GM21367 (cell line): ENCODE data around the gene TSGA10IP.
A peak's percentile ranks its signal among the peaks of the same experiment; 100 is the strongest.
"Not testable (repeated sequence)": the region's sequence is repeated elsewhere in the genome, so short reads cannot be mapped to it uniquely, and the experiment has no call there.

Source experiments
- ATAC-seq: cut with Tn5 transposase; IDR thresholded peaks from one replicate; pipeline ENCODE4 v1.9.1; 2021; ENCODE audit not compliant: unreplicated experiment

Gene TSGA10IP

DNA sequence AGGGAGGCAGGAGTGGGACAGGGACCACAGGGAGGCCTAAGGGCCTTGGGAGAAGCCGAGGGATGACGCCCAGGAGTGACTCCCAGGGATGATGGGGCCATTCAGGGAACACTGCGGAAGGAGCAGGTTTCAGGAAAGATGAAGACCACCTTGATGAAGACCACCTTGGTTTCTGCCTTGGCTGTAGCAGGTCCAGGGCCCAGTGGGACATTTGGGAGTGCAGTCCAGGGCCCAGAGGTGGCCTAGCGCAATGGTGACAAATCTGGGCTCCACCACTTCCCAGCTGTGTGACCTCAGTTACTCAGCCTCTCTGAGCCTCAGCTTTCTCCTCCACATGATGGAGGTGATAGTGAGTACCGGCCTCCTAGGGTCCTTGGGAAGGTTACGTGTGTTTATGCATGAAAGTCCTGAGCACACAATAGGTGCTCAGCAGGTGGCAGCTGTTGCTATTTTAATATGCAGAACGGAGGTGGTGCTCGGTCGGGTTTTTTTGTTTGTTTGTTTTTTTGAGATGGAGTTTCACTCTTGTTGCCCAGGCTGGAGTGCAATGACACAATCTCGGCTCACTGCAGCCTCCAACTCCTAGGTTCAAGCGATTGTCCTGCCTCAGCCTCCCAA is 770 bp downstream of the TSGA10IP start:
- ATAC-seq, result no peak

DNA sequence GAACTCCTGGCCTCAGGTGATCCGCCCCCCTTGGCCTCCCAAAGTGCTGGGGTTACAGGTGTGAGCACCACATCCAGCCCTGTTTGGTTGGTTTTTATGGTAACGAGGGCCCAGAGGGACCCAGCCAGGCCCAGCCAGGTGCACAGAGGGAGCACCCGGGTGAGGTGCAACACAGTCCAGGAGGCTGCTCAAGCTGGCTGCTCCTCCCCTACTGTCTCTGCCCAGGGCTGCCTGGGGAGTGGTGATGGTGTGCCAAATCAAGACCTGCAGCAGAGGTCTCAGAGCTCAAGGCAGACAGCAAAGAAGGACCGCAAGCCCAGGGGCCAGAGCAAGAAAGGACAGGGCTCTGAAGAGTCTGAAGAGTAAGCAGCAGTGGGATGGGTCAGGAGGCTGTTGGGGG is 1.4 kb downstream of the TSGA10IP start:
- ATAC-seq, result no peak

DNA sequence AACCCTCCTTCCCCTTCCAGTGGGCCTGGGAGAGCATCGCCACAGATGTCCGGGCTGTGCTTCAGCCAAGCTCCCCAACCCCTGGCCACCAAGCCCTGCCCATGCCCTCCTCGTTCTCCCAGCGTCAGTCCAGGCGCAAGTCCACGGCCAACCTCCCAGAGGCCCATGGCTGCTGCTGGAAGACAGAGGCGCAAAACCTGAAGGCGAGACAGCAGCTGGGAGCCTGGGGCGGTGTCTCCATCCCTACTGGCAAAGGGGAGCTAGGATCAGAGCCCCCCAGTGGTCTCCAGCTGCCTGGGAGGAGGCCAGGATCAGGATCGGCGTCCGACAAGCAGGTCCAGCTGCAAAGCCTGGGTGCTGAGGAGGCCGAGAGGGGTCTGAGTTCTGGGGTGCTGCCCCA is 1.9 kb downstream of the TSGA10IP start:
- no peak for ATAC-seq

DNA sequence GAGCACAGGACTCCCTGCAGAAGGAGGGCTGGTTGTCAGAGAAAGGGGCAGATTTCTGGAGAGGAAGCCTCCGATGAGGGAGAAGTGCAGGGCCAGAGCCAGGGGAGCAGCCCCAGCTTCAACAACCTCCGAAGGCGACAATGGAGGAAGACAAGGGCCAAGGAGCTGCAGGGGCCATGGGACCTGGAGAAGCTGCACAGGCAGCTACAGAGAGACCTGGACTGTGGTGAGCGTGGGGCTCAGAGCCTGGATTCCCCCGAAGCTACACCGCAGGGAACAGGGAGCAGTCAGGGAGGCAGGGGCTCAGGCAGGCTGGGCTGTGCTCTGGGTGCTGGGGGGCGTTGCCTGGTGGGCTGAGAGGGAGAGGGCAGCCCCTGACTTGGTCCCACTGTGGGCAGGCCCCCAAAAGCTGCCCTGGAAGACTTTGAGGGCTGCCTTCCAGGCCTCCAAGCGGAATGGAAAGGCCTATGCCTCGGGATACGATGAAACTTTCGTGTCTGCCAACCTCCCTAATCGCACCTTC is 2.4 kb downstream of the TSGA10IP start:
- no peak for ATAC-seq

DNA sequence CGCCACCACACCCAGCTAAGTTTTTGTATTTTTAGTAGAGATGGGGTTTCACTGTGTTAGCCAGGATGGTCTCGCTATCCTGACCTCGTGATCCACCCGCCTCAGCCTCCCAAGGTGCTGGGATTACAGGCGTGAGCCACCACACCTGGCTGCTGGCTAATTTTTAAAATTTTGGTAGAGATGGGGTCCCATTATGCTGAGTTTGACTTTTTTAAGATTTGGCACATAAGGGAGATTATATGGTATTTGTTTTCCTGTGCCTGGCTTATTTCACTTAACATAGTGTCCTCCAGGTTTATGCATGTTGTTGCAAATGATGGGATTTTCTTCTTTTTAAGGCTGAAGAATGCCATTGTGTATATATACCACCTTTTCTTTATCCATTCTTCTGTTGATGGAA is 5.4 kb downstream of the TSGA10IP start:
- ATAC-seq, result not testable (repeated sequence)

DNA sequence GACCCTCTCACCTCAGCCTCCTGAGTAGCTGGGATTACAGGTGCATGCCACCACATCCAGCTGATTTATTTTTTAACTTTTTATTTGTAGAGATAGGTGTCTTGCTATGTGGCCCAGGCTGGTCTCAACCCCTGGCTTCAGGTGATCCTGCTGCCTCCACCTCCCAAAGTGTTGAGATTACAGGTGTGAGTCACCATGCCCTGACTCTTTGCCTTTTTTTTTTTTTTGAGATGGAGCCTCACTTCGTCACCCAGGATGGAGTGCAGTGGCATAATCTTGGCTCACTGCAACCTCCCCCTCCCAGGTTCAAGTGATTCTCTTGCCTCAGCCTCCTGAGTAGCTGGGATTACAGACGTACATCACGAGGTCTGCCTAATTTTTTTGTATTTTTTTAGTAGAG is 6.4 kb downstream of the TSGA10IP start:
- ATAC-seq, result not testable (repeated sequence)

DNA sequence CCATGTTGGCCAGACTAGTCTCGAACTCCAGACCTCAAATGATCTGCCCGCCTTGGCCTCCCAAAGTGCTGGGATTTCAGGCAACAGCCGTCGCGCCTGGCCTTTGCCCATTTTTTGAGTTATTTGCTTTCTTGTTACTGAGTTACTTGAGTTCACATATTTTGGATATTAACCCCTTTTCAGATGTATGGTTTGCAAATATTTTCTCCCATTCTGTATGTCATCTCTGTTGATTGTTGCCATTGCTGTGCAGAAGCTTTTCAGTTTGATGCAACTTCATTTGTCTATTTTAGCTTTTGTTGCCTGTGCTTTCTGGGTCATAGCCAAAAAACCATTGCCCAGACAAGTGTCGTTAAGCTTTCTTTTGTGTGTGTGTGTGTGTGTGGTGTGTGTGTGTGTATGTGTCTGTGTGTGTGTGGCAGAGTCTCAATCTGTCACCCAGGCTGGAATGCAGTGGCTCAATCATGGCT is 6.8 kb downstream of the TSGA10IP start:
- no peak for ATAC-seq

DNA sequence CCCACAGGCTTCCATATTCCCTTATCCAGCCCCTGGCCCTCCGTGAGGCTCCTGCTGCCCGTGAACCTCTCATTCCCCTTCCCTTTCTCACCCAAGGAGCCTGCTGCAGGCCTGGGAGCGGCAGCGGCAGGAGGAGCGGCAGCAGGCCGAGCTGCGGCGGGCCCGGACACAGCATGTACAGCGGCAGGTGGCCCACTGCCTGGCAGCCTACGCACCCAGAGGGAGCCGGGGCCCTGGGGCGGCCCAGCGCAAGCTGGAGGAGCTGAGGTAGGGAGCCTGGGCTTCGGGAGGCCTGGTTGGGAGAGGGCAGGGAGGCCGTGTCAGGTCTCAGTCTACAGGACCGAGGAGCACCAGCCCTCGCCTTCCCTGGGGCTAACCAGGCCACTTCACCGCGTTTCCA is 8.2 kb downstream of the TSGA10IP start:
- ATAC-seq, result no peak

DNA sequence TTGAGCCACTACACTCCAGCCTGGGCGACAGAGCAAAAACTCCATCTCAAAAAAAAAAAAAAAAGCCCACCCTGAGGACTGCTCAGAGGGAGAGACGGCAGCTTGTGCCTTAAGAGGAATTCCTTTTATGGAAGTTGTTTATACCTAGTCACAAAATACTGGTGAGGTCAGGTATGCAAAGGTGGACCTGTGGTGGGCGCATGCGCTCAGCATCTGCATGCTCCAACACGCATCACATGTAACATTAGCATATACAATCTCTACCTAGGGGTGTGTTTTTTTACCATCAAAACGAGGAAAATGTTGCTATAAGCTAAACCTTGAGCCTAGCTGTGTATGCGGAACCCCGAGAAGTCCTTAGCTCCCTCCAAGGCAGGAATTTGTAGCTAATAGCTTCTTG is 9.5 kb downstream of the TSGA10IP start:
- ATAC-seq, result no peak

DNA sequence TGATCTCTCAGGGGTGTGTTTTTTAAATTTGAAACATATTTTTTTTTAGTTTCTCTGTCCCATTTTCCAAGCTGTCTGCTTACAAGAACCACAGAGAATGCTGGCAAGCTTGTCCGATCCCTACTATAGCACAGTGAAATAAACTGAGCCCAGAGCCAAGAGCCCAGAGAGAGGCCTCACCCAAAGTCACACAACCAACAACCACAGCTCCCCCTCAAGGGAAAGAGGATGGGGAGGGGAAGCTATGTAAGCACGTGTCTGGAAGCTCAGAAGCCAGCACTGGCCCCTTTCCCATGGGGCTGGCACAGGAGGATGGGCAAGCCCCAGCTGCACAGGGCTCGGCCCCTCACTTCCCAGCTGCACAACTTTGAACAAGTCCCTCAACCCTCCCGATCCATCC is 13.0 kb downstream of the TSGA10IP start:
- ATAC-seq, result no peak

DNA sequence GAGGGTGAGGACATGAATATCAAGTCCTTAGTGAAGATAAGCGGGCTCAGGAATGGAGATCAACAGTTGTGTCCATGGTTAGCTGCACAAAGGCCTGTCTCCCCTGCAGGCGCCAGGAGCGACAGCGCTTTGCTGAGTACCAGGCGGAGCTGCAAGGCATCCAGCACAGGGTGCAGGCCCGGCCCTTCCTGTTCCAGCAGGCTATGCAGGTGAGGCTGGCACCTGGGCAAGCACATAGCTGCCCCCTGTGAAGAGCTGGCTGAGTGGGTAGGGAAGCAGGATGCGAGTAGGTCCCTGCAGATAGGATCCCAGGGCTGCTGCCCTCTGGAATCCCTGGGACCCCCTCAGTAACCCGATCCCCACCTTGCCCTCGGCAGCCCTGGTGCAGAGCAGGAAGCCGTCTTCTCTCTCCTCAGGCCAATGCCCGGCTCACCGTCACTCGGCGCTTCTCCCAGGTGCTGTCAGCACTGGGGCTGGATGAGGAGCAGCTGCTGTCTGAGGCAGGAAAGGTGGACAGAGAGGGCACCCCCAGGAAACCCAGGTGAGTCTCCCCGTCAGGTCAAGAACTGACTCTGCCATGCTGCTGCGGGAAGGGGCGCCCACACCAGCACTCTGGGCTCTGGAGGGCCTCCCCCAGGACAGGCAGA is 13.6 kb downstream of the TSGA10IP start:
- ATAC-seq, result no peak

DNA sequence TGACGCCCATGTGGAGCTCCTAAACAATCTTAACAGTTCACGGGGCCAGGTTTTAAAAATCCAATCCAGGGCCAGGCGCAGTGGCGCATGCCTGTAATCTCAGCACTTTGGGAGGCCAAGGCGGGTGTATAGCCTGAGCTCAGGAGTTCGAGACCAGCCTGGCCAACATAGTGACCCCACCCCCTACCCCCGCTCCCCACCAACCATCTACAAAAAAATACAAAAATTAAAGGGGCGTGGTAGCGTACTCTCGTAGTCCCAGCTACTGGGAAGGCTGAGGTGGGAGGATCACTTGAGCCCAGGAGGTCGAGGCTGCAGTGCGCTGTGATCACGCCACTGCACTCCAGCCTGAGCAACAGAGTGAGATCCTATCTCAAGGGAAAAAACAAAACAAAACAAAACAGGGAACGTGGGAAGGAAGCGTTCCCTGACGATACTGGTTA is 15.6 kb downstream of the TSGA10IP start:
- ATAC-seq, result no peak

DNA sequence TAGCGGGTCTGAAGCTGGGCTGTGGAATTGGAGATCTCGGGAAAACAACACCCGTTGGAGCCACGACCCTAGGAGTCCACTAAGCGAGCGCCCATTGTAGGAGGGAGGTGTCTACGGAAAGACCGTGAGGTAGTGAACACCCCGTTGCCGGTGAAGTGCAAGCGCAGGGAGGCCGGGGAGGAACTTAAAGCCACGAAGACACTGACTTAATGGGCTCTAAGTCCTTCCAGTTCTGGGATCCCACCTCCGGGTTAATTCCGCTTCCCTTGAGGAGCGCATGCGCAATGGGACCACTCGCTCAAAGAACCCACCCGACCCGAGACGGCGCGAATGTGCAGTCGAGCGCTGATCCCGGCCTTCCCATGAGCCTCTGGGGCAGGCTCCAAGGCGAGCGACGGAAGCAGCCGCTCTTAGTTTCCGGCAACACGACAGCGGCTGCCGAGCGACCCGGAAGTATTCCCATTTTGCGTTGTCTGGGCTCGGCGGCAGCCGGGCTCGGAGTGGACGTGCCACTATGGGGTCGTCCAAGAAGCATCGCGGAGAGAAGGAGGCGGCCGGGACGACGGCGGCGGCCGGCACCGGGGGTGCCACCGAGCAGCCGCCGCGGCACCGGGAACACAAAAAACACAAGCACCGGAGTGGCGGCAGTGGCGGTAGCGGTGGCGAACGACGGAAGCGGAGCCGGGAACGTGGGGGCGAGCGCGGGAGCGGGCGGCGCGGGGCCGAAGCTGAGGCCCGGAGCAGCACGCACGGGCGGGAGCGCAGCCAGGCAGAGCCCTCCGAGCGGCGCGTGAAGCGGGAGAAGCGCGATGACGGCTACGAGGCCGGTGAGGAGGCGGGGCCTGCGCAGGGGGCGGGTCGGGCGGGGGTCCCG is 16.2 kb downstream of the TSGA10IP start, which contains the start of gene SART1:
SART1 (plus strand) TSS at position 468 of the 874 bp plus-strand sequence; CDS start at position 515, 47 bp downstream.
- peak; percentile 64 for ATAC-seq

DNA sequence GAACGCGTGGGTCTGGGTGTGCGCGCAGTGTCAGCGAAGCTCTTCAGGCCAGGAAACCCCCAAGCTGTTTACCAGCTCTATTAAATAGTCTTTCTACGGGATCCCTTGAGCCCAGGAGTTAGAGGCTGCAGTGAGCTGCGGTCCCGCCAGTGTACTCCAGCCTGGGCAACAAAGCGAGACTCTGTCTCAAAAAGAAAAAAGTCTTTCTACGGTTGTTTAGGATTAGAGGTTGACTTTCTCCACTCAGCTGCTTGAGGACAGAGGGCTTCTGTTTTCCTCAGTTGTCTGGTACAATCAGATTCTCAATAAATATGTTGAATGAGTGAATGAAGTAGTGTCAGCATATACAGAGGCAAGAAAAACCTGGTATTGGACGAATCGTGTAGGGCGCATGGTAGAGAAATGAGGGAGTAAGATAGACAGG is 16.9 kb downstream of the TSGA10IP start:
- no peak for ATAC-seq

DNA sequence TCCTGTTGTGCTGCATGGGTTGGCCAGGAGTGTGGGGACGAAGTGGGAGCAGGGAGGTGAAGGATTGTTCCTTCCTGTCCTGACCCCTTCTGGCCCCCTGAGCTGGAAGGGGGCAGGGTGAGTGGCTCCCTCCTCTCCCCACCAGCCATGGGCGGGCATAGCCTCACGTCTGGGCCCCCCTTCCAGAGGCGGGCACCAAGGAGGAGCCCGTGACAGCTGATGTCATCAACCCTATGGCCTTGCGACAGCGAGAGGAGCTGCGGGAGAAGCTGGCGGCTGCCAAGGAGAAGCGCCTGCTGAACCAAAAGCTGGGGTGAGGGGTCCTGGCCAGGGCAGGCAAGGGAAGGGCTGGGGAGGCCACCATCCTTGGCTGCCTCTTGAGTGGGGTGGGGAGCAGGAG is 19.6 kb downstream of the TSGA10IP start:
- ATAC-seq, result no peak

DNA sequence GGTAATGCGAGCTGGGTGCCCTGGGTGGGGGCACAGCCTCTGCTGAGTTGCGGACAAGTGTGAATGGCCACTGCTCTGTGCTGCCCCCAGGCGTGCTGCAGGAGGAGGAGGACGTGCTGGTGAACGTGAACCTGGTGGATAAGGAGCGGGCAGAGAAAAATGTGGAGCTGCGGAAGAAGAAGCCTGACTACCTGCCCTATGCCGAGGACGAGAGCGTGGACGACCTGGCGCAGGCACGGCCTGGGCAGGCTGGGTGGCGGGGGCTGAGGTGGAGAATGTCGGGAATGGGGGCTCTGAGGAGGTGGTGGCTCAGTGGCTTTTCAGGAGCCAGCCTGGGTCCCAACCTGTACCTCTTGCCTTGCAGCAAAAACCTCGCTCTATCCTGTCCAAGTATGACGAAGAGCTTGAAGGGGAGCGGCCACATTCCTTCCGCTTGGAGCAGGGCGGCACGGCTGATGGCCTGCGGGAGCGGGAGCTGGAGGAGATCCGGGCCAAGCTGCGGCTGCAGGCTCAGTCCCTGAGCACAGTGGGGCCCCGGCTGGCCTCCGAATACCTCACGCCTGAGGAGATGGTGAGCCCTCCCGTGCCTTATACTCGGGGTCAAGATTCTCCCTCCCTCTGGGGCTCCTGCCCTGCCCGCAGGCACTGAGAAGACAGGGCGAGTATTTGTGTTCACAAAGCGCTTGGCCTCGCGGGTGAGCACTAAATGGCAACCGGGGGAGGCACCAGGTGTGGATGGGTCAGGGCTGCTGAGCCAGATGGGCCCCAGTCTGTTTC is 20.9 kb downstream of the TSGA10IP start:
- ATAC-seq, result no peak

DNA sequence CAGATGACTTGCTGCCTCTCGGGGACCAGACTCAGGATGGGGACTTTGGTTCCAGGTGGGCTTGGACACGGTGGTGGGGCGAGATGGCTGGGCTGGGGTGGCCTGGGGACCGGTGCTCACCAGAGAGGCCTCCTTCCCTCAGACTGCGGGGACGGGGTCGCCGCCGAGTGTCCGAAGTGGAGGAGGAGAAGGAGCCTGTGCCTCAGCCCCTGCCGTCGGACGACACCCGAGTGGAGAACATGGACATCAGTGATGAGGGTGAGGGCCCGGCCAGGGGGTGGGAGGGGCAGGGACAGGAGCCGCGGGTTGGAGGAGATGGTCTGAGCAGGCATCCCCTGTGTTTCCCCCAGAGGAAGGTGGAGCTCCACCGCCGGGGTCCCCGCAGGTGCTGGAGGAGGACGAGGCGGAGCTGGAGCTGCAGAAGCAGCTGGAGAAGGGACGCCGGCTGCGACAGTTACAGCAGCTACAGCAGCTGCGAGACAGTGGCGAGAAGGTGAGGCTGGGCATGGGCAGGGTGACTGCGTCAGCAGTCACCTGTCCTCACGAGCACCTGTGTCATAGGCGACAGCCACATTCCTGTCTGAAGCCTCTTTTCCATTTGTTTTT is 22.2 kb downstream of the TSGA10IP start:
- ATAC-seq, result no peak

DNA sequence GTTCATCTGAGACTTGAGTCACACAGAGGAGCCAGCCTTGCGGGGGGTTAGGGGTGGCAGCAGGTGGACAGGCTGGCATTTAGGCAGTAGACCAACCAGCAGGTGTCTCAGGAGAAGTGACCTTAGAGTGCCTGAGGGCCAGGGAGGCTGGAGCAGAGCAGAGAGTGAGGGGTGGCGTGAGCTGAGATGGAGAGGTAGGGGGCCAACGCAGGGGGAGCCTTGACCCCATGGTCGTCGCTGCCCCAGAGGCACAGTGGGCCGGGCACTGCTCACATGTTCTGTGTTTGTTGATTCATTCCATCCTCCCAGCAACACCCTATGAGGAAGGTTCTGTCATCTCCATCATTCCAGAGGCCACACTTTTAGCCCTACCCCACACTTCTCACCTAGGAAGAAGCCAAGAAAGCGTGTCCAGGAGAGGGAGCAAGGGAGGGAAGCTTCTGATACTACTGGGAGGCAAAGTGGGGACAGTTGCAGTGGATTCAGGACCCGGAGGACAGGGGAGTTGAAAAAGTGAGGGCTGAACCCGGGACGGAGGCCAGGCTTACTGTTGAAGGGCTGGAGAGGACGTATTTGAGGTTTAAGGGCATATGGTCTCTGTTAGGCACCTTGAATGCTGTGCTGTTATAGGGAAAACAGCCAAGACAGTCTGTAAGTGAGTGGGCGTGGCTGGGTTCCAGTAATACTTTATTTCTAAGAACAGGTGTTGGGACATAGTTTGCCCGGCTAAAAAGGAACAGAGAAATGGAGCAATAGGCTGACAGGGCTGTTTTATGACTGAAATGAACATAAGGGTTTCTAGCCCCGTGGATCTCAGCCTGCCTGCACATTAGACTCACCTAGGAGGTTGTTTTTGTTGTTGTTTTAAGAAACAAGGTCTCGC is 23.6 kb downstream of the TSGA10IP start:
- ATAC-seq, result no peak

DNA sequence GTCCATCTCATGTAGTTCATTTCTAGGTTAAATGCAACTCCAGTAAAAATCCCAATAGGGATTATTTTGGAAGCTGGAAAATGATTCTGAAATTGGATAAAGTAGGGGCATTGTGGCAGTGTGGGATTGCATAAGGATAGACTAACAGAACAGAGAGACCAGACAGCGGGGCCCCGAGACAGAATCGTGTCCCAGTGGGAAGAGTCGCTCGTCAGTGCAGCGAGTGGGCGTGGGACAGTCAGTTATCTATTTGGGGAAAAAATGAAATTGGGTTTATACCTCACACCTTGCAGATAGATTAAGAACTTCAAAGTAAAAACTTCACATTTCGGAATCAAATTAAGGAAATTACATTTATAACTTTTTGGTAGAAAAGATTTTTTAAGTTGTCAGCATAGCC is 26.8 kb downstream of the TSGA10IP start:
- ATAC-seq, result no peak
